ENCODE data around the gene CERT1.

The CERT1 gene

DNA sequence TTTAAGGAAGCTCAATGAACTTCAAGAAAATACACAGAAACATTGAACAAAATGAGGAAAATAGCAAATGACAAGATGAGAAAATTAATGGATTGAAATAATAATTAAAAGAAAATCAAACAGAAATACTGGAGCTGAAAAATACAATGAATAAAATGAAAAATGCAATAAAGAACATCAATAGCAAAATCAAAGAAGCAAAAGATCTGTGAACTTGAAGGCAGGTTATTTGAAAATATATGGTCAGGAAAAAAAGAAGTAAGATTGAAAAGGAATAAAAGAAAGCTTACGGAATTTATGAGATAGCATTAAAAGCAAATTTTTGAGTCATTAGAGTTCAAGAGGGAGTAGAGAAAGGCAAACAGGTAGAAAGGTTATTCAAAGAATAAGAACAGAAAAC, 42.4 kb downstream of the CERT1 start:
- no peak for DNase-seq

DNA sequence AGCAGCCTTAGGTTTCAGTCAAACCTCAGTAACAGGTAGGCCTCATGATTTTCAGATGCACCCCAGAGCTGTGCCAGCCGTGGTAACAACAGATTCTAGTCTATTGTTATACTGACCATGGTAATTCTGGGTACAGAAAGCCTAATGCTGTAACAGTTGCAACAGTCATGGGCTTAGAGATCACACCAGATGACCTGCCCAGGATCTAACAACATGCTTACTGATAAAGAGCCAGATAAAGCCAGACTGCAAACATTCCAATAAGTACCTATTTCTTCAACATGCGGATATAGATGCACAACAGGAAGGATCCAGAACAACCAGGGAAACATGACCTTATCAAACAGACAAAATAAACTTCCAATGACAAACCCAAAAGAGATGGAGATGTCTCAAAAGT, 42.8 kb downstream of the CERT1 start:
- no peak for DNase-seq

GRCh38 chr5:75466006-75466716, 45.3 kb downstream of the CERT1 start:
- no peak for DNase-seq

- no peak for DNase-seq
These were observed 45.9 kb downstream of the CERT1 start for GRCh38 chr5:75465480-75465879.

DNA sequence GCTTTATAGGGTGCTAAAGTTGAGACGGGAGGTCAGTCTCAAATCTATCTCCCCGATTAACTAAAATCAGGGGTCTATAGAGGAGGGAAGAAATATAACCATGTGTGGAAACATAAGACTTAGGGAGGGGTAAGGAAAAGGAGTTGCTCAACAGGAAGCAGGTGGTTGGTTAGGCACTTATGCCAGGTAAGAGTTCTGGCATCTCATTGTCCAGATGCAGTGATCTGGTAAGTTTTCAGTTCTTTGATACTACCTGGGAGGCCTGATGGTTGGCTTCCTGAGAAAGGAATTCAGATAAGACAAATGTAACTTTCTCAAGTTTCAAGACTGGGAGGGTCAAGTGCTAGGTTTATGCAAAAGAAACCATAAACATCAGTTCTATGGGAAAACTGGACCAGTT, 47.7 kb downstream of the CERT1 start:
- DNase-seq = no peak

DNA sequence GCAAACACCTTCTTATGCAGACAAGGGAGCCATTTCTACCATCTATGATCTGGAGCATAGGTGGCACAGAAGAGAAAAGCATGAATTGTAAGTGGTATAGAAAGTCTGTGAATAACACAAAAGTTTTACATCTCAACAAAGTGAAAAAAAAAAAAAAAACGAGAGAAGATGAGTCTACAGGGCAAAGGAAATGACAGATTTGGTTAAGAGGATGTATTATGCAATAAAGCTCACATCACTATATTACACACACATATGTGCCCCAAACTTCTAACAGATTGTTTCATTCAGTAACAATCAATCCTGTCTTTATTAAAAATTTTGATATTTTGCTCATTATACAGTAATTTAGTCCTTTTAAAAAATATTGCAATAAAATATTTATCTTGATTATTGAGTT, 49.8 kb downstream of the CERT1 start:
- no peak for DNase-seq

GRCh38 chr5:75460942-75461610, 50.4 kb downstream of the CERT1 start:
- DNase-seq = no peak

DNA sequence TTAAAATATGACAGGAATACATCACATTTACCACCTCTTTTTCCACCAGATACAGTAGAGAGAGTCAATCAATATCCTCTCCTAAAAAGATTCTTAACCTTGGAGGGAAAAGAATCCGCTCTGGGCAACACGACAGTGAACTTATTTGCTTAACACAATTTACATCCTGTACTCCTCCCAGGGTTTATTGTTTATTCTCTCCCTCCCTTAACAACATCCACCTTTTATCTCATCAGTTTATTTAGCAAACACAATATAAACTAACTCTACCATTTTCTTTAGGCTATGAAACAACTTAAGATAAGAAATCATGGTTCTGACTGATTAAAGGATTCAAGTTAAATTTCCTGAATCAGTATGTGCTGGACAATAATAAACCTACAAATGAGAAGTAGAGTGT, 50.9 kb downstream of the CERT1 start:
- DNase-seq = no peak

GRCh38 chr5:75457691-75458090, 53.7 kb downstream of the CERT1 start:
- DNase-seq = no peak

- DNase-seq = no peak
These were observed 54.3 kb downstream of the CERT1 start for GRCh38 chr5:75457161-75457560.

- DNase-seq = no peak
These were observed 61.4 kb downstream of the CERT1 start for GRCh38 chr5:75450069-75450468.

GRCh38 chr5:75446068-75446467, 65.4 kb downstream of the CERT1 start:
- DNase-seq = no peak

GRCh38 chr5:75441560-75441959, 69.9 kb downstream of the CERT1 start:
- DNase-seq = no peak

GRCh38 chr5:75439276-75439675, 72.2 kb downstream of the CERT1 start:
- DNase-seq = no peak

- DNase-seq = no peak
These were observed 72.7 kb downstream of the CERT1 start for GRCh38 chr5:75438722-75439121.

DNA sequence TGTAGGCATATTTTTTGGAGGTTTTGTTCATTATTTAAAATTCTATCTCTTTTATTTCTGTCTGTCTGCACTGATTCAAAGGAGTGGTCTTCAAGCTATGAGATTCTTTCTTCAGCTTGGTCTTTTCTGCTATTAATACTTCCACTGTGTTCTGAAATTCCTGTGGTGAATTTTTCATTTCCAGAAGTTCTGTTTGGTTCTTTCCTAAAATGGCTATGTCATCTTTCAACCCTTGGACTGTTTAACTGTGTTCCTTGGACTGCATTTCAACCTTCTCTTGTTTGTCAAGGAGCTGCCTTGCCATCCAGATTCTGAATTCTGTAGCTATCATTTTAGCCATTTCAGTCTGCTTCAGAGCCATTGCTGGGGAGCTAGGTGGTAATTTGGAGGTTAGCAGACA, 76.3 kb downstream of the CERT1 start:
- no peak for DNase-seq

DNA sequence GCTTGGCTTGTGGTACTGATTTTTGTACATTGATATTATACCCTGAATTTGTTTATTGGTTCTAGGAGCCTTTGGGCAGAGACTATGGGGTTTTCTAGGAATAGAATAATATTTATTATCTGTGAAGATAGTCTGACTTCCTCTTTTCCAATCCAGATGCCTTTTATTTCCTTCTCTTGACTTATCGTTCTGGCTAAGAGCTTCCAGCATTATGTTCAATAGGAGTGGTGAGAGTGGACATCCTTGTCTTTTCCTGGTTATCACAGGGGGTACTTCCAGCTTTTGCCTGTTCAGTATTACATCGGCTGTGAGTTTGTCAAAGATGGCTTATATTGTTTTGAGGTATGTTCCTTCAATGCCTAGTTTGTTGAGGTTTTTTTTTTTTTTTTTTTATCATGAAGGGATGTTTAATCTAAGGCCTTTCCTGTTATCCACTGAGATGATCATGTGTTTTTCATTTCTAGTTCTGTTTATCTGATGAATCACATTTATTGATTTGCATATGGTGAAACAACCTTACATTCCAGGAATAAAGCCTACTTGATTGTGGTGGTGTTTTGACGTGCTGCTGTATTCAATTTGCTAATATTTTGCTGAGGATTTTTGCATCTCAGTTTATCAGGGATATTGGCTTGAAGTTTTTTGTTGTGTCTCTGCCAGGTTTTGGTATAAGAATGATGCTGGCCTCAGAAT, 77.5 kb downstream of the CERT1 start:
- DNase-seq = no peak

- DNase-seq = no peak
These were observed 97.2 kb downstream of the CERT1 start for GRCh38 chr5:75414241-75414640.

DNA sequence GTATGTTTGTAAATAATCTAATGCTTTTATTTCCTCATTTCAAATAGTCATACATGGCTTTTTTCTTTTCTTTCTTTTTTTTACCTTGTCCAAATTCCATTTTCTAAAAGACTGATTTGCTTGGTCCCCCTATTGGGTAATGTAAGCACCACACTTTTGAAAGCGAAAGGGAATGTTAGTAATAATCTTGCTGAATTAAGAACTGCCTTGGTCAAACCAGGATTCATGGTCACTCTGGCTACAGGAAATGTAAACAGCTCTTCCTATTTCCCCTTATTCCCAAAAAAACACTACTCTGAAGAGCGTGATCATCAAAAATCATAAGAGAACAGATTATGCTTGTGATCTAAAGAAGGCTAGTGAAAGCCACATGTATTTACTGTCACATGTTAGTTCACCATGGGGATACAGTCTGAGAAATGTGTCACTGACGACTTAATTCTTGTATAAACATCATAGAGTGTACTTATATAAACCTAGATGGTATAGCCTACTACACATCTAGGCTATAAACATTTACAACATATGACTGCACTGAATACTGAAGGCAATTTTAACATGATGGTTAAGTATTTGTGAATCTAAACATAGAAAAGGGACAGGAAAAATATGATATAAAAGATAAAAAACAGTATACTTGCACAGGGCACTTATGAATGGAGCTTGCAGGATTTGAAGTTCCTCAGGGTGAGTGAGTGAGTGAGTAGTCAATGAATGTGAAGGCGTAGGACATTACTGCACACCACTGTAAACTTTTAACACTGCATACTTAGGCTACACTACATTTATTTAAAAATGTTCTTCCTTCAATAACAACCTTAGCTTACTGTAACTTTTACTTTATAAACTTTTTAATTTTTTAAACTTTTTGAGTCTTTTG, 99.1 kb downstream of the CERT1 start:
- no peak for DNase-seq

DNA sequence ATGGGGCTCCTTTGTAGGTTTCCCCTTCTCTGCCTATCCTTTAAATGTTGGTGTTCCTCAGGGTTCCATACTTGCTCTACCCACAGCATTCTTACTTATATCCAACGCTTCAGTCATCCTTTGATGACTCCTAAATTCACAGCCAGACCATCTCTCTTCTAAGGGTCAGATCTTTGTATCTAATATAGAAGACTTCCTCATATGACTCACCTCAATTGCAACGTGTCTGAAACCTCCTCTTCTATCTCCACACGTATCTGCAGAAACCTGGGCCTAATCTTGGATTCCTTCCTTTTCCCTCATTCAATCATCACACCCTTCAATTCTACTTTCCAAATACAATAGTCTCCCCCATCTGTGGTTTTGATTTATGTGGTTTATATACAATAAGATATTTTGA, 106.1 kb downstream of the CERT1 start:
- DNase-seq = no peak

GRCh38 chr5:75395277-75395676, 116.2 kb downstream of the CERT1 start:
- no peak for DNase-seq

DNA sequence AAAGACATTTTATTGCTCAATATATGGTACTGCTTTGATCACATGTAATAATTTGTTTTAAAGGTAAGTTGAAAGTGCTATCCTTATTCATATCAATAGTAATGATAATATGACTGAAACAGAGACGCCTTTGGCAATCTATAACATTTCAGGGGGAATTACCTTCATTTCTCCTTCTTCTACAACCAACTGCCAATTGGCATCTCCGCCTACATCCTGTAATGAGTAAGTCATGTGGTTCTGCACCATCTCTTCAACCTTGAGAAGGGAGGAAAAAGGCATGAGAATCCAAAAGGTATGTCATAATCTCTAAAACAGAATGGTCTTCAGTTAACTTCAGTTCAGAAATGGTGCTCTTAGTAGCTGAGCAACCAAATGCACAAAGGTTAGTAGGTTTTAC, 122.0 kb downstream of the CERT1 start:
- no peak for DNase-seq

DNA sequence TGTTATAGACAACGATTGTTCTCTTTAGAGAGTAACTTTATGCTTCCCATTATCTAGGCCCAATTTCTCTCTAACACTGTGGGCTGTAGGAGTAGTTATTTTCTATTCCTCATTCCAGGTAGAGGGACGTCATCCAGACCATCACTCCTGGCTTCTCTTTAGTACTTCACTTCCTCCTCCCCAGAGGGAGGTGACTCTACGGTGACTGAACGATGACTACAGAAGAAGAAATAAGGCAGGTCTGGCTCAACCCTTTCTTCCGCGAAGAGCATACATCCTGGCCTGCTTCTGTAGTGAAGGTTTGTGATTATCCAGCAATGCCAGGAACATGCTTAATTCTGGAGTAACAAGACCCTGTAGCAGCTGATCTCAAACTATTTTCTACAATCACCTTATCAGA, 123.6 kb downstream of the CERT1 start:
- no peak for DNase-seq

All from activated CD4-positive, alpha-beta T cell treated with anti-CD3 and anti-CD28 coated beads for 4 hours (primary cell).